ENCODE data around the gene OR9Q2. TPM values are rescaled to one million over a fixed set of nuclear protein-coding genes. Genes with fewer than 3 reads are reported as not detected.

Gene OR9Q2
- total RNA-seq, 1 donor from 2014 or later, result not detected

Other genes starting within 250 kb of the OR9Q2 start
- gene OR9Q1, start 165.2 kb upstream of the OR9Q2 start, total RNA-seq, result not detected
- gene OR6Q1, start 158.1 kb upstream of the OR9Q2 start, total RNA-seq, result not detected
- gene OR9I1, start 63.5 kb upstream of the OR9Q2 start, total RNA-seq, result not detected
- gene OR1S2, start 15.1 kb downstream of the OR9Q2 start, total RNA-seq, result not detected
- not detected for gene OR1S1, start 23.6 kb downstream of the OR9Q2 start, total RNA-seq
- not detected for gene OR10Q1, start 39.8 kb downstream of the OR9Q2 start, total RNA-seq
- not detected for gene OR10W1, start 79.2 kb downstream of the OR9Q2 start, total RNA-seq
- gene OR5B17, start 170.0 kb downstream of the OR9Q2 start, total RNA-seq, result not detected
- not detected for gene OR5B3, start 217.8 kb downstream of the OR9Q2 start, total RNA-seq
- gene OR5B2, start 239.1 kb downstream of the OR9Q2 start, total RNA-seq, result not detected

Measured in mucosa of gallbladder (tissue), 1 donor.